HG03280 (cell line): ENCODE data around the gene PODXL2.

Experiments used
- ATAC-seq: cut with Tn5 transposase; IDR thresholded peaks from one replicate; pipeline ENCODE4 v1.9.1; 2021; ENCODE audit warnings: mild to moderate bottlenecking, moderate library complexity; ENCODE audit not compliant: unreplicated experiment

Gene PODXL2

DNA sequence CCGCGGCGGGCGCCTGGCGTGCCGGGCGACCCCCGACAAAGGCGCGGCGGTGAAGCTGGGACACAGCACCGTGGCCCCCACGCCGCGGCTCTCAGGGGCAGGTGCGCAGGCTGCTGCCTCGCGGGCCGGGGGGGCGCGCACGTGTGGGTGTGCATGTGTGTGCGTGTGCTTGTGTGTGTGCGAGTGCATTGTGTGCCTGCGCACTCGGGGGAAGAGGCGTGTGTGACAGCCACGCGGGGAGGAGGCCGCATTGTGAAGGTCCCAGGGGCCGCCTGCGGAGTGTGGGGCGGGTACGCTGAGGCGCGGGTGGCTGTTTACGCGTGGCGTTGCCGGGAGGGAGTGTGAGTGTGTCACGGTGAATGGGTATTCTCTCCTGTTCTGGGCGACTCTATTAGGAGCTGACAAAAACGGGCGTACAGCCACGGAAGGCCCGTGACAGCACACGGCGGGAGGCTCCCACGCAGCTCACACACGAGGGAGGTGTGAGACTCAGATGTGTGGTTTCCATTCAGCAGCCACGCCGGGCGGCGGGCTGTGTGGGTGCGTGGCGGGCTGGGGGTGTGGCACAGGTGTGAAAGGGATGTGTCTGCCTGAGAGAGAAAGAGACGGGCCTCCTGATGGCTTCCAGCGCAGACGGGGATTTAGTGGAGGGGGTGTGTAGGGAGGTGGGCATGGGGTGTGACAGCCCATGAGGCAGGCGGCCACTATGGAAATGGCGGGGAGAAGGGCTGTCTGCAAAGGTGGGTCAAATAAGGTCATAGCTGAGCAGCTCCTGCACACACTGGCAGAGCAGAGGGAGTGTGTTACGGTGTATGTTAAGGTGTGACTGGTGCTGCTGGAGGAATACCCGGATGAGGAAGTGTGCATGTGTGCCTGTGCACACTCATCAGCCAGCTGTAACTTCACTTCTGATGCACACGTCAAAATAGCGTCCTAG is 750 bp downstream of the PODXL2 start:
- ATAC-seq = no peak

DNA sequence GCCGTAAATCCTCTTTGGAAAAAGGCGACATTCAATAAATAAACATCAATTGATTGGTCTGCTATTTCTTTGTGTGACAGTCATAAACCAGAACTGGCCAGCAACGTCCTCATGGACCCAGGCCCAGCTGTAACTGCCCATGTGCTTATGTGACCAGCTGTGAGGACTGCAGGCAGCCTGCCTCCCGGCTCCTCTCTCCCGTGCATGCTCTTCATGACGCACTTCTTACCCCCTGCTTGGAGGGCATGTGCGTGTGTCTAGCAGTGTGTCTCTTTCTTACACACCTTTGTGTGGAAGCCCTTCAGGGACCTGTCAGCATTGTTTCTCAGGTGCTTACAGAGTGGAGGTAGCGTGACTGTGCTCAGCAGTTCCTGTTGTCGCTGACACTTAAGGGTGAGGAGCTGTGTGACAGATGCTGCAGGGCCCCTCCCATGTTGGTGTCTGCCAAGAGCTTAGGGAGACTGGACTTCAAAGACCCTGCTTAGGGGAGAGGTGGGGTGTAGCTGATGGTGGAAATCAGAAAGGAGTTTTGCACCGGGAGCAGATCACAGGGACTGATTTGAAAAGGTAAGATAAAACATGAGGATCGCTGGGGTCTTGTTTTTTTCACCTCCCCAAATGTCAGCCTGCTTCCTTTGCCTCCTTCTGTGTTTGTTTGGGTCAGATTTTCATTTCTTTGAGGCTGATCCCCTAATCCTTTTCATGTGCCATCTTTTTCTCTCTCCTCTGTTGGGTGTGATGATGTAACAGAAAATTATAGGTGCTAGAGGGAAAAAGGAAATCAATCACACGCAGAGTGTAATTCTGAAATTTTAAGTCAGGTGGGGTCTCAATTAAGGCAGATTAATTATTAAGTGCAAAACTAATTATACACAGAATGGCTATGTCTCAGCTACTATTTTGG is 2.1 kb downstream of the PODXL2 start:
- no peak for ATAC-seq

DNA sequence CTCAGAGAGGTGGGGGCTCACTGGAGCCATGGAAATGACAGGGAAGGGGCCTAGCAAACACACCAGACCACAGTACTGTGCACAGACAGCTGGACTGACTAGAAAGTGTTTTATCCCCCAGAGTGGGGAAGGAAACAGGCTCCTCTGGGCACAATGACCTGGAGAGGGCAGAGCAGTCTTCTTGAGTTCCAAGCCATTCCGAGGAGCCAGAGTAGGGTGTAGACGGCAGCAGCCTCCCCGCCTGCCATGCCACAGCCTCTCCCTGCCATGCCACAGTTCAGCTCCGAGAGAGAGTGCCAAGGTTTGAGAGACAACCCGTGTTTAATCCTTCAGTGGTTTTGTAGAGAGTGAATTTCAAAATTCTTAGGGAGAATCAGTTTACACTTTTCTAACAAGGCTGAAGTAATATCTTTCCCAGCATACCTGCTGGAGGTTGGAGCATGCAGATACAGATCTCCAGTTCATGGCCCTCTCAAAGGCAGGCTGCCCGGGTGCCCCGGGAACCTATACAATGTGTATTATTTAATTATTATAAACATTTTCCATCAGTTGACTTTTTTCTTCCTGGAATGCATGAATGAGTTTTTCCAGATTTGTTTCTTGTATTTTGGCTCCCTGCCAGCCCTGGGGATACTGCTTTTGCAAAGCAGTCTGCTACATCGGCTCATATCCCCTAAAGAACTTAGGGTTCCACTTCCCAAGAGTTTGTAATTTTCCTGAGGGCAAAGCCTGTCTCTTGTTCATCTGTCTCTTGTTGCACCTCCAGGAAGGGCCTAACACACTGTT is 3.2 kb downstream of the PODXL2 start:
- no peak for ATAC-seq

DNA sequence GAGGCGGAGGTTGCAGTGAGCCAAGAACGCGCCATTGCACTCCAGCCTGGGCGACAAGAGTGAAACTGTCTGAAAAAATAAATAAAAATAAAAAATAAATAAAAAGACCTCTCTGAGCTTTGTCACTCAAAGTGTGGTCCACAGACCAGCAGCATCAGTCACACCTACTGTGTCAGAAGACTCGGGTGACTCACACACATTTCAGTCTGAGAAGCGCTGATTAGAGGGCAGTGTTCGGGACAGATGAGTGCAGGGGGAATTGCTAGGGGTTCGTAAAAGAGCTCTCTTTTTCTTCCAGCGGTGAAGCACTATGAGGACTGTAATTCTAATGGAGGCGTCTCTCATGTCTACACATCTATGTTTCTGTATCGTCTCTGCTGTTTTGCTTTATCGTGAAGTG is 5.7 kb downstream of the PODXL2 start:
- ATAC-seq = no peak

DNA sequence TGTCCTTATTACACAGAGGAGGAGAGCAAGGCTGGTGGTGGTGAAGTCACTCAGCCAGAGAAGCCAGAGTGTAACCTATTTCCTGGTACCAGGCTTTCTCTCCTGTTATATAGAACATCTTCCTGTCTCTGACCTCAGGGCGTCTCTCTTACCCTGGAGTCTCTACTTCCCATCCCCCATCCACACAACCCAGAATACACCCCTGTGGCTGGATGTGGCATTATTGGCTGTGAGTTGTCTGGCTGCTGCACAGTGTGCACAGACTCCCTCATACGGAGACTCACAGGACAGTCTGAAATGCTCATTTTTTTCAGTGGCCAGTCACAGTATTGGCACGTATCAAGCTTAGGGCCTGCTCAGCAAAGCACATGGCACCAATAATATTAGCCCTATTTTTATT is 8.6 kb downstream of the PODXL2 start:
- ATAC-seq = no peak

DNA sequence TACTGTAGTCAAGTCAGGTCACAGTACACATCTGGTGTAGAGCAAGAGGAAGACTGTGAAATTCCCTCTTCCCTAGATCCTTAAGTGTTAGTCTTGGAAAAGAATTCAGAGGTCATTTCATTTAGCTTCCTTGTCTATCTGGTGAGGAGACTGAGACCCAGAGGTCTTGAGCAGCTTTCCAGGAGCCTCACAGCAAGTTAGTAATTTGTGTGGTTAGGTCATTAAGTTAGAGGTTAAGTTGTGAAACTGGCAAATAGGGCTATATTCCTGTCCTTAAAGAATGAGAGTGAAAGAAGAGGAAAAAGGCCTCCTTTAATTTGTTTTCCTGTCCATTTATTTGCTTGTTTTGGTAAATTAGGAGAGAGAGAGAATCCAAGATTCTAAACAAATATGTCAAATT is 9.0 kb downstream of the PODXL2 start:
- no peak for ATAC-seq

DNA sequence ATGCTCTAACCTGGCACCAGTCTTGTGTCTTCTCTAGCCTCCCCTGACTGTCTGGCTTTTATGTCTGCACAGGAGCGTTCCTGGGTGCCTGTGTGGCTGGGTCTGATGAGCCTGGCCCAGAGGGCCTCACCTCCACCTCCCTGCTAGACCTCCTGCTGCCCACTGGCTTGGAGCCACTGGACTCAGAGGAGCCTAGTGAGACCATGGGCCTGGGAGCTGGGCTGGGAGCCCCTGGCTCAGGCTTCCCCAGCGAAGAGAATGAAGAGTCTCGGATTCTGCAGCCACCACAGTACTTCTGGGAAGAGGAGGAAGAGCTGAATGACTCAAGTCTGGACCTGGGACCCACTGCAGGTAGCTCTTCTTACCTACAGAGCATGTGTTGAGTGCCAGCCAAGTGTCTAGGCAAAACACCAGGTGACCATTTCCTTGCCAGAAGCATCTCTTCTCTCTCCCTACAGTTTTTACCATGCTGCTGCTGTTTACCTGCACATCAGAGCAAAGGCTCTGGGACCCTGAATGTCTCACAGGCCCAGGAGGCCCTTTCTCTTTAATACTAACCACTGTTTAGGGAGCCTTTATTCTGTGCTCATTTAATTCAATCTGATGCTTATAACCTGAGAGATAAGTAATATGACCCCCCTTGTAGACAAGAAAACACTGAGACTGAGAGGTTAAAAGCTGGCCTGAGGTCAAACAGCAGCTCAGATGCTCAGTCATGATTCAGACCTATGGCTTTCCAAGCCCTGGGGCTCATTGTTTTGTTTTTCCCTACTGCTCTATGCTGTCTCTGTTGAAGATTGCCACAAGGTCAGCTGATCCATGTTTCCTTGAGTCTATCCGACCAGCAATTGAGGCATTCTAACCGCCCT is 10.4 kb downstream of the PODXL2 start:
- ATAC-seq = no peak

DNA sequence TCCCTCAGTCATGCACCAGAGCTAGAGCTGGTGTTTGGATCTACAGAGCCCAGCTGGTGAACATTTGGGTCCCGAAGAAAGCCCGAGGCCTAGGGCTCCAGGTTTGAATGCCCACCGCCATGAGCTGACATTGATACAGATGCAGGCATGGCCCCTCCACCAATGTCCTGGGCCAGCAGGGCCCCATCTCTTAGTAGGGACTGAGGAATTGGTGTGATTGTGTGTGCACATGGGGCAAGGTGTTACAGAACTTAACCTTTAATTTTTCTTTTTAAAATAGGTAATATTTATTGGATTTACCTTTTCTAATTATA is 11.0 kb downstream of the PODXL2 start:
- no peak for ATAC-seq

DNA sequence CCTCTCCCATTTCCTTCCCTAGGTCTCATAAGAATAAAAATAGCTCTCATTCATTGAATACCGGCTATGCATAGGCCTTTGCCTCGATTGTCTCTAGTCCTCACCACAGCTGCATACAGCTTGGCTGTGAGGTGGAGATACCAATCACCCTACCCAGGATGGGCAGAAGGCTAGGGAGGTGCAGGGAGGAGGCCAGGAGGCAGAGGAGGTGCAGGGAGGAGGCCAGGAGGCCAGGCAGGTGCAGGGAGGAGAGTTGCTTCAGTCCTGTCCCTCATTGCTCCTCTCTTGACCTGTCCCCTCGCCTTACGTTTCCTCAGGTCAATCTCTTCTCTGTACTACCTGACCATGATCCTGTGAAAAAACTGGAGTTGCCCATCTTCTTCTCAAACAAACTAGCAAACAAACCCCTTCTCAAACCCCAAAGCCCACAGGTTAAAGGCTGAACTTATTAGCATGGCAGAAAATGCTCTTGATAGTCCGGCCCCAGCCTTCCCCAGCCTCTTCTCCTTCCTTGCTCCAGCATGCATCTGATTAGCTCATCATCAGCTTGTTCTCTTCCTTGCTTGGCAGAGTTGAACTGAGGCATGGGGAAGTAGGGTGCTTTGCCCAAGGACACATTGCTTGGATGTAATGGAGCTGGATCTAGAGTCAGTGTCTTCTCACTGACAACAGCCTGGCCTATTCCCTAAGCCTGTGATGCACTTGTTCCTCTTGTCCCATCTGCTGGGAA is 15.8 kb downstream of the PODXL2 start:
- no peak for ATAC-seq

DNA sequence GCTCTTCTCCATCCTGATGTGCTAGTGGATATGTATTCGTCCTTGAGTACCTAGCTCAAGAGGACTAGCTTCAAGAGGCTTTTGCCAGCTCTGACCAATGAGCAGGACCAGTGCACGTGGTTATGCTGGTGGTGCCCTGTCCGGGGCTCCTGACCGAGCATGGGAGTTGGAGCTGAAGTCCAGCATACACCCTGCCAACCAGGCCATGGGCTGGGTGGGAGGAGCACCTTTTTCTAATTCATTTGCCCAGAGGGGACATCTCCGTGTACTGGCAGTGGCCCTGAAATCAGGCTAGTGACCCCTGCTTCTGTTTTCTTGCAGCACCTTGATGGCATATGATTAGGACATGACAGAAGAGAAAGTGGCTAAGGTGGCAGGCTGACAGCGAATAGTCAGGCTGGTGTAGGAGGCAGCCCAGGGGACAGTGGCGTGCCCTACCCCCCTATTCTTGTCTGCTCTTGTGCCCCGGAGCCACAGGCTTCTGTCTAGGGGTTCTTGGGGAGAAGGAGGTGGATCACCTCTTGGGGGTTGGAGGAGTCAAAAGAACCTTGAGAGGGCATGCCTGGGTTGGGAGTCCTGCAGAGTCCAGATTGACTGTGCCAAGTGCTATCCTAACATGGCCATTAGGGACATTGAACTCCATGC is 16.5 kb downstream of the PODXL2 start:
- no peak for ATAC-seq

DNA sequence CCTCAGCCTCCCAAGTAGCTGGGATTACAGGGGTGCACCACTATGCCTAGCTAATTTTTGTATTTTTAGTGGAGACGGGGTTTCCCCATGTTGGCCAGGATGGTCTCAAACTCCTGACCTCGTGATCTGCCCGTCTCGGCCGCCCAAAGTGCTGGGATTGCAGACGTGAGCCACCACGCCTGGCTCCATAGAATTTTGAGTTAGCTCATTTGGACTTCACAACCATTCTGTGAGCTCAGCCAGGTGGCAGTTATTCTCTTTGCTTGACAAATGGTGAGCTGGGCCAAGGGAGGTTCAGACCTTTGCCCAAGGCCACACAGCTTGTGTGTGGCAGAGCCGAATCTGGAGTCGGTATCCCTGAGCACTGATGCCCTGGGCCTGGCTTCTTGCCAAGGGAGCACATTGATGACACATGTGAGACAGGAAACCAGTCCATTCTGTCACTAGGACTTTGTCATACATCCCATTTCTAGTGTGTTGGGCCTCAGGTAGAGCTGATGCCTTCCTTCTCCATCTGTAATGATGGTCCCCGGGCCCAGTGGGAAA is 17.6 kb downstream of the PODXL2 start:
- ATAC-seq = no peak

DNA sequence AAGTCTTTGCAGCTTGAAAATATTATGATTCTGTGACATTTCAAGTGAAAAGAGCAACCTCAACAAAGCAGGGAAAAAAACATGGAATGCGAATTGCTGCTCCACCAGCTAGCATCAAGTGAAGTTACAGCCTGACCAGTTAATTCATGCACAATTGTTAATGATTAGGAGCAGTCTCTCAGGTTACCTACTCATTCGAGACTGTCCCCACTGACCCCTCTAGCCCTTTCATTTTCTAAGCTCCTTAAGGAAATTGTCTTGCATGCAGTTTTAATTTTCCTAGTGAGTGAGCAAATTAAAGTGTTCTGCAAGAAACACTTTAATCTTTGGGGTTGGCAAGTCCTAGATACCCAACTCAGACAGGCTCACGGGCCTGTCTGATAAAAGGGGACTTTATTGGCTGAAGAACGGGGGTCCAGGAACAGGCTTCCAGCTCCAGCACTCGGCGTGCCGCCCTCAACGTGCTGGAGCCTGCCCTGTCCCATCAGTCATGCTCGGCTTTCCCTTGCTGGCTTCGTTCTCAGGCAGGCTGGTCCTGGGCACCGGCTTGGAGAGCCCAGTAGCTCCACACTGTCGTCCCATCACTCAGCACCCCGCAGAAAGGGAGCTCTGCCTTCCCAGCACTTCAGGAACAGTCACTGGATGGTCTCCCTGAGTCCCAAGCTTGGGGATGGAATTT is 18.3 kb downstream of the PODXL2 start:
- ATAC-seq = no peak

DNA sequence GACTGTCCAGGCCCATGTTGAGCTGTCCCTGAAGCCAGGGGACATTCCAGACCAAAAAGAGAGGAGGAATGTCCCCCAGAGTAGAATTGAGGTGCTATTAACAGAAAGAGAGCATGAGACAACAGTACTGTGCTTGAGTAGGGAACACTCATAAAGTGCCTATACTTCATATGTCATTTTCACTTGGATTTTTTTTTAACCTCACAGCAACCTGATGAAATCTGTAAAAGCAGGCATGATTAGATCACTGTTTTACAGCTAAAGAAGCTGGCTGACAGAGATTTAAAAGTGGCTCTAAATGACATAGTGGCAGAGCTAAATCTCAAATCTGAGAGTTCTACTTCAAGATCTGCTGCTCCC is 18.8 kb downstream of the PODXL2 start:
- ATAC-seq = no peak

DNA sequence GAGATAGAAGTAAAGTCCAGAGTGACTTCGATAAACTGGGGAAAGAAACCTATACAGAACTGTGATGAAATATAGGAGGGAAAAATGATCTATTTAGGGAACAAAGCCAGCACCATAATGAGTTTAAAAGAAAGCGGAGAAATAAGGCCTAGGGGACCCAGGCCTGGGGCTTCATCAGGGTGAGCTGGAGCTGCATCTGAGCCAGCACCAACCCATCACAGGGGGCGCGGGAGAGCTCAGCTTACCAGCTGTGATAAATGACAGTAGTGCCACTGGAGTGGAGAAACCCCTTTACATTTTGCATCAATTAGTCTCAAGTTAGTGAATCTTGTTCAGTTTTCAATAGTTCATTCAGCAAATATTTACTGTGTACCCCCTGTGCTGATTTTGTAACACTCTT is 21.3 kb downstream of the PODXL2 start:
- no peak for ATAC-seq

DNA sequence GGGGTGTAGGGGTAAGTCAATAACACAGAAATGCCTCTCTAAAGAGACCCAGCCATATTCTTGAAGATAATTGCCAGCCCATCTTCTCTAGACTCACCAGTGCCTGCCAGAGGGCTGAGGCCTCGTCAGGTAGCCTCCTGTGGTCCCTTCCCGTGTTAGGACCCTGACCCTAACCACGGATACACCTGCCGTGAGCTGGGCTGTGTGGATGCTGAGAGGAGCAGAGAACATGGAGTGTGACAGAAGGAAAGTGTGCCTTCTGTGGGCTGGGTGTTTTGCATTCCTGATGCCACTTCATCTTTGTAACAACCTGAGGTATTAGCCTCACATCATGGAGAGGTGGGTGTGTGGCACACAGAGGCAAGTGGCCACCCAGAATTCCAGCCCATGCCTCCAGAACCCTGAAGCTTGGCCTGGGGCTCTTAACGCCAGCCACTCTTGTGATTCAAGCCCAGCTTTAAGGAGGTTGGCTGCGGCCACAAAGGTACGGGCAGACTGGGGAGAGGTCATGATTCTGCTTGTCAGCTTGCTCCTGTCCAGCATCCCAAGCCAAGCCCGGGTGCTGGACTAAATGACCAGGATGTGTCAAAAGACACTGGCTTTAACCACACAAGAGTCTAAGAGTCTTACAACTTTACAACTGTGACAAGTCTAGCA is 22.7 kb downstream of the PODXL2 start:
- ATAC-seq = no peak

DNA sequence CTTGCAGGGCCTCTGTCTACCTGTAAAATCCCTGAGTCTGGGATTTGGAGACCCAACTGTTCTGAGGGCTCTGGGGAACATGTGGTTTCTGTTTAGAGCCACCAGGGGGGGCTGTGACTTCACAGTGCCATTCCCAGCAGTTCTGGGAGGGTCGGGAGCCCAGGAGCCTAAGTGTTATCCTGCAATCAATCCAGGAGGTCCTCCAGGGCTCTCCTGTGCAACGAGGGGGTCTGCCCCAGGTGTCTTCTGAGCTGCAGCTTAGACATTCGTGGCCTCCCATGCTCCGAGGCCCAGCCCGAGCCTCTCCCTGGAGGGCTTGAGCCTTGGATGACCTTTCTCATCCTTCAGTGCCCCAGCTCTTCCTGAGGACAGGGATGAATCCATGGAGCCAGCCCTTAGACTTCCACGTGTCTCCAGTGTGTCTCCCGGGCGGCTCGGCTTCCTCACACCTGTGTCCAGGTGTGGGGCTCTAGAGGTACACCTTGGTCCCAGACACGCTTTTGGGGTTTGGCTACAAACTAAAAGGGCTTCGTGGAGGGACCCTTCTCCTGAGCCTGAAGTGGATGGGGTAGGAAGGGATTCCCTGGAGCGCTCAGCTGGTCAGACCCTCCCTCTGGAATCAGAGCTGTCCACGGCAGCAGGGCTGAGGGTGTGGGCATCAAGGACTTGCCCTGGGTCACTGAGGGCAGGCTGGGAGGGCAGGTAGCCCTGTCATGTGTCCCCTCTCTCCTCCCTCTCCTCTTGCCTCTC is 23.4 kb downstream of the PODXL2 start:
- ATAC-seq = no peak

DNA sequence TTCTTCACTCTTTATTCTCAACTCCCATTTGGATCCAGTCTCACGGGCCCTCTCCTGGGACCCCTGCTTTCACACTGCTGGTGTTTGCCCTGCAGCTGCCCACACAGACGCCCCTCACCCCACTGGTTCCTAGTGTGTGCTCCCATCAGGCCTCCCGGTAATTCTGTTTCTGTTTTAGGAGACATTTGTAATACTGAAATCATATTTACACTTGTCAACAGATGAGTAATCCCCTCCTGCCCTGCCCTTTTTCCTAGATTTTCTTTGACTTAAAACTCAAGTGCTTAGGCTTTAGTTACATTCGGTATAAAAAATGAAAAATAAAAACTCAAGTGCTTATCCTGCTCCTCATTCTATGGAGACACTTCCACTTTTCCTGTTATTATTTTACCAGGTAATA is 25.4 kb downstream of the PODXL2 start:
- ATAC-seq = no peak
